Panc1 (cell line): ENCODE data around the gene EXD3. TPM values are rescaled to one million over a fixed set of nuclear protein-coding genes. Genes with fewer than 3 reads are reported as not detected.

Experiments
- ATAC-seq: fragments of 200-7000 bp; cut with Tn5 transposase; 2 replicates; pipeline ENCODE4 v1.9.1; 2020; ENCODE audit warnings: mild to moderate bottlenecking, moderate library complexity
- BruUV-seq: library from RNA; stranded (reverse); fragments of 400-500 nt; replicated peaks from 2 replicates; lab custom pipeline; 2021; lab: Mats Ljungman, UMichigan
- CTCF ChIA-PET: fragments of 300-600 bp; sonication (Branson Sonifier 250); formaldehyde crosslinking; loops from one replicate; lab custom pipeline; 2022; ENCODE audit warnings: antibody characterized with exemption; lab: Charles Lee
- POLR2A ChIA-PET: fragments of 300-600 bp; sonication (Branson Sonifier 250); formaldehyde crosslinking; loops from one replicate; lab custom pipeline; 2022; ENCODE audit warnings: antibody characterized with exemption; lab: Charles Lee
- DNase-seq: peaks from one replicate; pipeline ENCODE4 v3.0.0-alpha.2; 2010; ENCODE audit warnings: low read depth, low spot score
- H3K27ac ChIP-seq: 2 replicates; pipeline ENCODE4 v1.5.1; 2011; ENCODE audit warnings: mild to moderate bottlenecking, low read length, inconsistent platforms
- H3K27me3 ChIP-seq: fragments of 200-500 bp; sonication (Bioruptor generic); 2 replicates; pipeline ENCODE4 v1.6.0; 2014; ENCODE audit warnings: low read length, inconsistent platforms; ENCODE audit not compliant: control insufficient read depth, insufficient read depth
- H3K36me3 ChIP-seq: fragments of 200-500 bp; sonication (Bioruptor generic); 2 replicates; pipeline ENCODE4 v1.5.1; 2014; ENCODE audit warnings: inconsistent platforms, mild to moderate bottlenecking, low read length, moderate library complexity; ENCODE audit not compliant: control insufficient read depth, insufficient read depth
- H3K4me1 ChIP-seq: 2 replicates; pipeline ENCODE4 v1.5.1; 2011; ENCODE audit warnings: inconsistent platforms, mild to moderate bottlenecking, low read length, moderate library complexity; ENCODE audit not compliant: control insufficient read depth, insufficient read depth
- H3K4me3 ChIP-seq, 2 experiments: 2 replicates each; pipeline ENCODE4 v1.5.1; 2011 to 2012; ENCODE audit warnings: low read depth in 2 of 2, low read length in 2 of 2, mild to moderate bottlenecking in 2 of 2, inconsistent platforms in 1 of 2, moderate library complexity in 1 of 2
- H3K9me3 ChIP-seq: fragments of 200-500 bp; sonication (Bioruptor generic); 2 replicates; pipeline ENCODE4 v1.5.1; 2014; ENCODE audit warnings: low read depth, mild to moderate bottlenecking, inconsistent platforms, low read length, moderate library complexity; ENCODE audit not compliant: control insufficient read depth, insufficient read depth
- POLR2AphosphoS5 ChIP-seq: IDR thresholded peaks from 2 replicates; pipeline ENCODE4 v1.6.1; 2012; ENCODE audit warnings: mild to moderate bottlenecking, low read depth, low read length, moderate library complexity
- SIN3A ChIP-seq: IDR thresholded peaks from 2 replicates; pipeline ENCODE4 v1.6.1; 2012; ENCODE audit warnings: low read depth, mild to moderate bottlenecking, low read length, moderate library complexity, borderline replicate concordance; ENCODE audit not compliant: insufficient read depth
- TCF7L2 ChIP-seq: IDR thresholded peaks from 2 replicates; pipeline ENCODE4 v1.6.1; 2011; ENCODE audit warnings: mild to moderate bottlenecking, low read depth, low read length, inconsistent platforms
- in situ Hi-C: cut with HindIII; loops from 2 replicates; pipeline ENCODE4 v1.10.0; 2016; ENCODE audit warnings: low sequenced_read_pairs, low pct_unique_long_range_greater_than_20kb
- intact Hi-C: fragments of 100-400 bp; cut with micrococcal nuclease; formaldehyde crosslinking; loops from one replicate; pipeline ENCODE4 v1.10.0; 2022; ENCODE audit not compliant: unreplicated experiment
- total RNA-seq: library from RNA; stranded (reverse); gene quantifications from one replicate; pipeline ENCODE4 v1.2.1, GENCODE V29; 2021; ENCODE audit not compliant: unreplicated experiment
- TF ChIP-seq, protein P1 (sequence below), 2 experiments: IDR thresholded peaks; 2 replicates each; pipeline ENCODE4 v1.6.1; 2011 to 2012; ENCODE audit warnings: low read depth in 2 of 2, control low read depth in 1 of 2, low read length in 1 of 2, mild to moderate bottlenecking in 1 of 2, moderate library complexity in 1 of 2; ENCODE audit not compliant: insufficient read depth in 1 of 2
- TF ChIP-seq, protein P2 (sequence below): fragments of 450-650 bp; IDR thresholded peaks from 2 replicates; pipeline ENCODE4 v1.5.1; 2017; ENCODE audit warnings: mild to moderate bottlenecking

EXD3 gene
- total RNA-seq, 1 experiment from 2014 or later, result 9.2 TPM

DNA sequence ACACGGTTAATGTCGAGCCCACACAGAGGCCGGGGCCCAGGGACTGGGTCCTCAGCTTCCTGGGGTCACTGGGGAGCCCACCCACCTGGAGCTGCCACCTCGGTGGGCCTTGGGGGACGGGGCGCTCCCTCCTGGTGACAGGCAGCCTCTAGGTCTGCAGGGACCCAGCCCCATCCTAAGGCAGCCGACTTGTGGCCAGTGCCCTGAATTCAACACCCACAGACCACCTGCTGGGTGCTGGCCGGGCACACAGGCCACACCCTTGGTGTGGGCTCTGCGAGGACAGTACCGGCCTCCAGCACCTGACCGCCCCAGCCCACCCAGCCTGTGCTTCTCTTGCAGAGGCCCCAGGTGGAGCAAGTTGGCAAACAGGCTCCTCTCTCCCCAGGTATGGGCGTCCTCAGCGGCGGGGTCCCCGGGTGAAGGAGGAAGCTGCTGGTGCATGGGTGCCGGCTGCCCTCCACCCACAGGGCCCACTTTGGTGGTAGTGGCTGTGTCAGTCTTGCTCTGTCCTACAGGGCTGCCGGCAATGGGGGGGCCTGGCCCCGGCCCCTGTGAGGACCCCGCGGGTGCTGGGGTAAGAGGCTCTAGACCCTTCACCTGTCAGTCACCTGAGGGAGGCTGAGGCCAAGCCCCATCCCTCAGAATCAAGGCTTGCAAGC, 9.9 kb upstream of the EXD3 start:
- DNase-seq (no peak), ATAC-seq (no peak)
- no TSS peak for BruUV-seq
- H3K4me1 ChIP-seq, result peaks cover 12% of the 10 kb centered on the region
- no peaks in the 10 kb centered on the region for H3K36me3 ChIP-seq
- H3K4me3 ChIP-seq, result no peak overlapping the region
- no peaks in the 10 kb centered on the region for H3K9me3 ChIP-seq
- POLR2A ChIA-PET, result no interaction called here
- CTCF ChIA-PET, result no interaction called here
- intact Hi-C loops, result no loop called here
- TF ChIP-seq, protein P1, sequence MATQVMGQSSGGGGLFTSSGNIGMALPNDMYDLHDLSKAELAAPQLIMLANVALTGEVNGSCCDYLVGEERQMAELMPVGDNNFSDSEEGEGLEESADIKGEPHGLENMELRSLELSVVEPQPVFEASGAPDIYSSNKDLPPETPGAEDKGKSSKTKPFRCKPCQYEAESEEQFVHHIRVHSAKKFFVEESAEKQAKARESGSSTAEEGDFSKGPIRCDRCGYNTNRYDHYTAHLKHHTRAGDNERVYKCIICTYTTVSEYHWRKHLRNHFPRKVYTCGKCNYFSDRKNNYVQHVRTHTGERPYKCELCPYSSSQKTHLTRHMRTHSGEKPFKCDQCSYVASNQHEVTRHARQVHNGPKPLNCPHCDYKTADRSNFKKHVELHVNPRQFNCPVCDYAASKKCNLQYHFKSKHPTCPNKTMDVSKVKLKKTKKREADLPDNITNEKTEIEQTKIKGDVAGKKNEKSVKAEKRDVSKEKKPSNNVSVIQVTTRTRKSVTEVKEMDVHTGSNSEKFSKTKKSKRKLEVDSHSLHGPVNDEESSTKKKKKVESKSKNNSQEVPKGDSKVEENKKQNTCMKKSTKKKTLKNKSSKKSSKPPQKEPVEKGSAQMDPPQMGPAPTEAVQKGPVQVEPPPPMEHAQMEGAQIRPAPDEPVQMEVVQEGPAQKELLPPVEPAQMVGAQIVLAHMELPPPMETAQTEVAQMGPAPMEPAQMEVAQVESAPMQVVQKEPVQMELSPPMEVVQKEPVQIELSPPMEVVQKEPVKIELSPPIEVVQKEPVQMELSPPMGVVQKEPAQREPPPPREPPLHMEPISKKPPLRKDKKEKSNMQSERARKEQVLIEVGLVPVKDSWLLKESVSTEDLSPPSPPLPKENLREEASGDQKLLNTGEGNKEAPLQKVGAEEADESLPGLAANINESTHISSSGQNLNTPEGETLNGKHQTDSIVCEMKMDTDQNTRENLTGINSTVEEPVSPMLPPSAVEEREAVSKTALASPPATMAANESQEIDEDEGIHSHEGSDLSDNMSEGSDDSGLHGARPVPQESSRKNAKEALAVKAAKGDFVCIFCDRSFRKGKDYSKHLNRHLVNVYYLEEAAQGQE (IDR thresholded peaks at IDR 0.05; ENCODE audit: insufficient read depth in 1 of 2, low read depth in 2 of 2, low read length in 1 of 2), result no peak
- no peak for TF ChIP-seq TCF7L2
- no peak overlapping the region for H3K27ac ChIP-seq
- H3K27me3 ChIP-seq, result no peaks in the 10 kb centered on the region
- in situ Hi-C loops, result no loop called here

DNA sequence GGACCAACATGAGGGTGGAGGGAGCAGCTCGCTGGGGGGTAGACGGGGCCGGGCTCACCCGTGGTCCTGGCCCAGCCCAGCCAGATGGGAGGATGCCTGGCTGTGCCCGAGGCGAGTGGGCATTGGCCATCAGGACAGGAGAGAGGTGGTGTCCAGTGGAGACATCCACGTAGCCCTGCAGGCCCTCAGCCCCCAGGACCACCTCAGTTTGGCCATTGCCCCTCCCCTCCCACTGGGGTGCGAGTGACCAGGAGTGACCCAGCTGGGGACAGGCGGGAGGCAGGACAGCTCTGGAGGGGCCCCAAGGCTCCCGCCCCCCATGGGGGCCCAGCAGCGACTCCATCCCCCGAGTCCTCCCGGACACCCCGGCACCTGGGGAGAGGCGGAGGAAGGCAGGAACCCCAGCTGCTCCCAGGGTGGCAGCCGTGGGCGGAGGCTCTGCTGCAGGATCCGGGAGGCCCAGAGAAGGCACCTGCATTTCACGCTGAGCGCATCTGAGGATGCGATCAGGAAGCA, 8.5 kb upstream of the EXD3 start:
- ATAC-seq (no peak), DNase-seq (no peak)
- H3K27me3 ChIP-seq, result no peaks in the 10 kb centered on the region
- in situ Hi-C loops (no loop called here), intact Hi-C loops (no loop called here)
- no TSS peak for BruUV-seq
- peaks cover 12% of the 10 kb centered on the region for H3K4me1 ChIP-seq
- H3K27ac ChIP-seq, result no peak overlapping the region
- no peak overlapping the region for H3K4me3 ChIP-seq
- no peaks in the 10 kb centered on the region for H3K36me3 ChIP-seq
- CTCF ChIA-PET, result no interaction called here
- TF ChIP-seq, protein P2, sequence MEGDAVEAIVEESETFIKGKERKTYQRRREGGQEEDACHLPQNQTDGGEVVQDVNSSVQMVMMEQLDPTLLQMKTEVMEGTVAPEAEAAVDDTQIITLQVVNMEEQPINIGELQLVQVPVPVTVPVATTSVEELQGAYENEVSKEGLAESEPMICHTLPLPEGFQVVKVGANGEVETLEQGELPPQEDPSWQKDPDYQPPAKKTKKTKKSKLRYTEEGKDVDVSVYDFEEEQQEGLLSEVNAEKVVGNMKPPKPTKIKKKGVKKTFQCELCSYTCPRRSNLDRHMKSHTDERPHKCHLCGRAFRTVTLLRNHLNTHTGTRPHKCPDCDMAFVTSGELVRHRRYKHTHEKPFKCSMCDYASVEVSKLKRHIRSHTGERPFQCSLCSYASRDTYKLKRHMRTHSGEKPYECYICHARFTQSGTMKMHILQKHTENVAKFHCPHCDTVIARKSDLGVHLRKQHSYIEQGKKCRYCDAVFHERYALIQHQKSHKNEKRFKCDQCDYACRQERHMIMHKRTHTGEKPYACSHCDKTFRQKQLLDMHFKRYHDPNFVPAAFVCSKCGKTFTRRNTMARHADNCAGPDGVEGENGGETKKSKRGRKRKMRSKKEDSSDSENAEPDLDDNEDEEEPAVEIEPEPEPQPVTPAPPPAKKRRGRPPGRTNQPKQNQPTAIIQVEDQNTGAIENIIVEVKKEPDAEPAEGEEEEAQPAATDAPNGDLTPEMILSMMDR, result no peak
- TF ChIP-seq SIN3A (no peak), TCF7L2 (no peak), POLR2AphosphoS5 (no peak)
- TF ChIP-seq, protein P1 (IDR thresholded peaks at IDR 0.05; ENCODE audit: insufficient read depth in 1 of 2, low read depth in 2 of 2, low read length in 1 of 2), result no peak
- no peaks in the 10 kb centered on the region for H3K9me3 ChIP-seq
- POLR2A ChIA-PET, result no interaction called here
